ENCODE results near the gene SESN2. TPM values are rescaled to one million over a fixed set of nuclear protein-coding genes. Genes with fewer than 3 reads are reported as not detected.

The SESN2 gene
- total RNA-seq (2014; rRNA removed; shearing (Covaris generic)) (57.8 and 58.4 TPM in 2 replicates), polyA plus RNA-seq (2016; fragmentation: Nextera tagmentation; extraction: Ambion mirVana) (34.3 and 34.5 TPM in 2 replicates)

- Histone ChIP-seq H4K20me1 (ENCODE audit: insufficient read depth) (peaks cover 36% of the 10 kb centered on the region), H3K27ac (peak within 1 kb of the TSS; percentile 99), H3K4me3 (peak within 1 kb of the TSS; percentile 92), H3K36me3 (ENCODE audit: low read depth) (no peaks in the 10 kb centered on the region), H3K9me3 (ENCODE audit: low read depth) (no peaks in the 10 kb centered on the region), H3K27me3 (replicated peaks; ENCODE audit: insufficient read depth) (no peaks in the 10 kb centered on the region), H3K79me2 (ENCODE audit: insufficient read depth) (peaks cover 50% of the 10 kb centered on the region), H3F3A (ENCODE audit: insufficient read depth) (peaks cover 20% of the 10 kb centered on the region), H3K4me1 (ENCODE audit: insufficient read depth) (peaks cover 27% of the 10 kb centered on the region), H3K4me2 (ENCODE audit: unreplicated experiment) (peak within 1 kb of the TSS; percentile 80), H3K9ac (peak within 1 kb of the TSS; percentile 95), H3K9me2 (ENCODE audit: insufficient read depth) (no peaks in the 10 kb centered on the region), H2AFZ (peak within 1 kb of the TSS; percentile 57)
- WGBS, 2 experiments (ENCODE audit: low coverage in 1 of 2, low lambda C conversion rate in 2 of 2, missing lambda C conversion rate in 2 of 2): 1% methylated on average over 60 to 65 of the region's 76 CpGs
- TF ChIP-seq EZH2phosphoT487 (IDR thresholded peaks at IDR 0.05; ENCODE audit: insufficient read depth, low read depth) (no peak), EZH2 (IDR thresholded peaks at IDR 0.05; ENCODE audit: insufficient read depth, poor library complexity, severe bottlenecking) (no peak)
- in situ Hi-C loops (cut with MboI): no loop called here
- peak; percentile 100 for DNase-seq
These were observed at the start of gene SESN2 for GRCh38 chr1:28259252-28259933. Gene SESN2, plus strand, starts transcription at chr1:28259518. Its CDS starts 330 bp downstream, at chr1:28259848.

GRCh38 chr1:28209700-28210099 lies 49.6 kb upstream of the SESN2 start:
- Histone ChIP-seq H3F3A (ENCODE audit: insufficient read depth) (0 out of 2 replicates have a peak, but pooled peaks cover 6% of the 10 kb centered on the region), H3K27me3 (replicated peaks; ENCODE audit: insufficient read depth) (no peaks in the 10 kb centered on the region), H2AFZ (no peak overlapping the region), H3K9me3 (ENCODE audit: low read depth) (no peaks in the 10 kb centered on the region), H3K4me2 (ENCODE audit: unreplicated experiment) (no peak overlapping the region), H3K9ac (no peak overlapping the region), H3K9me2 (ENCODE audit: insufficient read depth) (no peaks in the 10 kb centered on the region), H3K79me2 (ENCODE audit: insufficient read depth) (peaks cover 17% of the 10 kb centered on the region; the same call in 1 of the 2 replicates), H3K4me1 (ENCODE audit: insufficient read depth) (no peaks in the 10 kb centered on the region), H3K4me3 (no peak overlapping the region), H4K20me1 (ENCODE audit: insufficient read depth) (no peaks in the 10 kb centered on the region), H3K27ac (no peak overlapping the region), H3K36me3 (ENCODE audit: low read depth) (peaks cover 44% of the 10 kb centered on the region)
- in situ Hi-C loops (cut with MboI): loop anchor here (10.0 kb wide), 1 partner anchor 115 kb away; no protein-coding TSS in a partner anchor
- WGBS, 2 experiments (ENCODE audit: low coverage in 1 of 2, low lambda C conversion rate in 2 of 2, missing lambda C conversion rate in 2 of 2): 87 to 100% methylated on average over 1 of the region's 1 CpG
- no peak for DNase-seq
- TF ChIP-seq EZH2phosphoT487 (IDR thresholded peaks at IDR 0.05; ENCODE audit: insufficient read depth, low read depth): no peak
- no peak for TF ChIP-seq EZH2 (IDR thresholded peaks at IDR 0.05; ENCODE audit: insufficient read depth, poor library complexity, severe bottlenecking)

- Histone ChIP-seq H3K9me3 (ENCODE audit: low read depth) (no peaks in the 10 kb centered on the region), H3K4me3 (no peak overlapping the region), H3F3A (ENCODE audit: insufficient read depth) (0 out of 2 replicates have a peak, but pooled peaks cover 6% of the 10 kb centered on the region), H3K9me2 (ENCODE audit: insufficient read depth) (no peaks in the 10 kb centered on the region), H3K4me1 (ENCODE audit: insufficient read depth) (no peaks in the 10 kb centered on the region), H3K27me3 (replicated peaks; ENCODE audit: insufficient read depth) (no peaks in the 10 kb centered on the region), H3K9ac (no peak overlapping the region), H2AFZ (no peak overlapping the region), H3K36me3 (ENCODE audit: low read depth) (peaks cover 27% of the 10 kb centered on the region), H3K4me2 (ENCODE audit: unreplicated experiment) (no peak overlapping the region), H3K27ac (no peak overlapping the region), H3K79me2 (ENCODE audit: insufficient read depth) (peaks cover 39% of the 10 kb centered on the region), H4K20me1 (ENCODE audit: insufficient read depth) (no peaks in the 10 kb centered on the region)
- 89 to 98% methylated on average over 2 of the region's 2 CpGs for WGBS, 2 experiments (ENCODE audit: low coverage in 1 of 2, low lambda C conversion rate in 2 of 2, missing lambda C conversion rate in 2 of 2)
- TF ChIP-seq EZH2 (IDR thresholded peaks at IDR 0.05; ENCODE audit: insufficient read depth, poor library complexity, severe bottlenecking) (no peak), EZH2phosphoT487 (IDR thresholded peaks at IDR 0.05; ENCODE audit: insufficient read depth, low read depth) (no peak)
- in situ Hi-C loops (cut with MboI): no loop called here
- DNase-seq: no peak
These were observed 46.0 kb upstream of the SESN2 start for GRCh38 chr1:28213315-28213714.

- Histone ChIP-seq H4K20me1 (ENCODE audit: insufficient read depth) (no peaks in the 10 kb centered on the region), H3K27me3 (replicated peaks; ENCODE audit: insufficient read depth) (no peaks in the 10 kb centered on the region), H3K4me3 (no peak overlapping the region), H3F3A (ENCODE audit: insufficient read depth) (peaks cover 5% of the 10 kb centered on the region; the same call in 1 of the 2 replicates), H3K4me1 (ENCODE audit: insufficient read depth) (peaks cover 22% of the 10 kb centered on the region; the same call in 1 of the 2 replicates), H3K4me2 (ENCODE audit: unreplicated experiment) (no peak overlapping the region), H3K79me2 (ENCODE audit: insufficient read depth) (peaks cover 80% of the 10 kb centered on the region), H3K36me3 (ENCODE audit: low read depth) (peaks cover 47% of the 10 kb centered on the region), H3K9me3 (ENCODE audit: low read depth) (no peaks in the 10 kb centered on the region), H3K27ac (no peak overlapping the region), H2AFZ (no peak overlapping the region), H3K9me2 (ENCODE audit: insufficient read depth) (no peaks in the 10 kb centered on the region), H3K9ac (no peak overlapping the region)
- in situ Hi-C loops (cut with MboI): no loop called here
- TF ChIP-seq EZH2phosphoT487 (IDR thresholded peaks at IDR 0.05; ENCODE audit: insufficient read depth, low read depth) (no peak), EZH2 (IDR thresholded peaks at IDR 0.05; ENCODE audit: insufficient read depth, poor library complexity, severe bottlenecking) (no peak)
- no peak for DNase-seq
These were observed 30.2 kb upstream of the SESN2 start for GRCh38 chr1:28229089-28229488.
